ENCODE results near the gene SRI. TPM values are rescaled to one million over a fixed set of nuclear protein-coding genes. Genes with fewer than 3 reads are reported as not detected.

The SRI gene
- total RNA-seq, 2 experiments from 2014 or later, result 44.3 to 45.7 TPM

- peaks cover 37% of the 10 kb centered on the region for H3K36me3 Mint-ChIP-seq (ENCODE audit: low read depth)
- H3K4me3 Mint-ChIP-seq, result no peak overlapping the region
- Histone ChIP-seq H3K27me3 (ENCODE audit: control insufficient read depth in 1 of 2, insufficient read depth in 2 of 2, low read length in 2 of 2) (no peaks in the 10 kb centered on the region), H3K27ac (ENCODE audit: low read depth in 1 of 2, low read length in 2 of 2) (no peak overlapping the region), H3K36me3 (ENCODE audit: insufficient read depth, low read length) (peaks cover 25% of the 10 kb centered on the region), H3K4me3 (ENCODE audit: low read length) (no peak overlapping the region), H3K9me3 (ENCODE audit: control insufficient read depth in 1 of 2, insufficient read depth in 1 of 2, low read length in 2 of 2) (no peaks in the 10 kb centered on the region), H3K4me1 (ENCODE audit: insufficient read depth, low read length) (no peaks in the 10 kb centered on the region)
- ChIA-PET CTCF (no interaction called here), POLR2A (no interaction called here)
- no peak overlapping the region for H3K27ac Mint-ChIP-seq
- intact Hi-C loops (cut with DNase I, micrococcal nuclease), result no loop called here
- TF ChIP-seq CTCF (IDR thresholded peaks at IDR 0.05), result no peak
- no peaks in the 10 kb centered on the region for H3K9me3 Mint-ChIP-seq
- no peak for DNase-seq
- H3K4me1 Mint-ChIP-seq (ENCODE audit: low read depth), result no peaks in the 10 kb centered on the region
- no peaks in the 10 kb centered on the region for H3K27me3 Mint-ChIP-seq
- ATAC-seq (ENCODE audit: poor library complexity), result no peak
These were observed 19.0 kb downstream of the SRI start for GRCh38 chr7:88200789-88201188.

- H3K4me1 Mint-ChIP-seq (ENCODE audit: low read depth), result no peaks in the 10 kb centered on the region
These were observed 19.6 kb downstream of the SRI start for GRCh38 chr7:88200261-88200660.

GRCh38 chr7:88191911-88192310, 27.9 kb downstream of the SRI start:
- TF ChIP-seq CTCF (IDR thresholded peaks at IDR 0.05), result no peak
- intact Hi-C loops (cut with DNase I, micrococcal nuclease), result no loop called here
- no peak for ATAC-seq (ENCODE audit: poor library complexity)
- ChIA-PET CTCF (no interaction called here), POLR2A (no interaction called here)
- H3K4me1 Mint-ChIP-seq (ENCODE audit: low read depth), result no peaks in the 10 kb centered on the region
- H3K27ac Mint-ChIP-seq, result no peak overlapping the region
- H3K27me3 ChIP-seq (ENCODE audit: control insufficient read depth in 1 of 2, insufficient read depth in 2 of 2, low read length in 2 of 2), result no peaks in the 10 kb centered on the region
- no peaks in the 10 kb centered on the region for H3K36me3 ChIP-seq (ENCODE audit: insufficient read depth, low read length)
- H3K4me3 Mint-ChIP-seq, result no peak overlapping the region
- no peaks in the 10 kb centered on the region for H3K36me3 Mint-ChIP-seq (ENCODE audit: low read depth)
- no peaks in the 10 kb centered on the region for H3K9me3 Mint-ChIP-seq
- no peak for DNase-seq
- H3K27ac ChIP-seq (ENCODE audit: low read depth in 1 of 2, low read length in 2 of 2), result no peak overlapping the region
- H3K4me1 ChIP-seq (ENCODE audit: insufficient read depth, low read length), result no peaks in the 10 kb centered on the region
- H3K9me3 ChIP-seq (ENCODE audit: control insufficient read depth in 1 of 2, insufficient read depth in 1 of 2, low read length in 2 of 2), result no peaks in the 10 kb centered on the region
- H3K4me3 ChIP-seq (ENCODE audit: low read length), result no peak overlapping the region
- H3K27me3 Mint-ChIP-seq, result no peaks in the 10 kb centered on the region

More at GRCh38 chr7:88200261-88200660, 19.6 kb downstream of the SRI start:
- Mint-ChIP-seq H3K27me3 (no peaks in the 10 kb centered on the region), H3K9me3 (no peaks in the 10 kb centered on the region), H3K36me3 (ENCODE audit: low read depth) (peaks cover 31% of the 10 kb centered on the region), H3K27ac (no peak overlapping the region), H3K4me3 (no peak overlapping the region)
- TF ChIP-seq CTCF (IDR thresholded peaks at IDR 0.05), result no peak
- ChIA-PET CTCF (no interaction called here), POLR2A (no interaction called here)
- intact Hi-C loops (cut with DNase I, micrococcal nuclease), result no loop called here
- Histone ChIP-seq H3K36me3 (ENCODE audit: insufficient read depth, low read length) (peaks cover 24% of the 10 kb centered on the region), H3K9me3 (ENCODE audit: control insufficient read depth in 1 of 2, insufficient read depth in 1 of 2, low read length in 2 of 2) (no peaks in the 10 kb centered on the region), H3K27me3 (ENCODE audit: control insufficient read depth in 1 of 2, insufficient read depth in 2 of 2, low read length in 2 of 2) (no peaks in the 10 kb centered on the region), H3K27ac (ENCODE audit: low read depth in 1 of 2, low read length in 2 of 2) (no peak overlapping the region), H3K4me1 (ENCODE audit: insufficient read depth, low read length) (no peaks in the 10 kb centered on the region), H3K4me3 (ENCODE audit: low read length) (no peak overlapping the region)
- DNase-seq (no peak), ATAC-seq (ENCODE audit: poor library complexity) (no peak)
